ENCODE results near the gene CTSH.

CTSH gene

GRCh38 chr15:78977591-78978347 is 32.9 kb upstream of the CTSH start:
- no peak for DNase-seq

DNA sequence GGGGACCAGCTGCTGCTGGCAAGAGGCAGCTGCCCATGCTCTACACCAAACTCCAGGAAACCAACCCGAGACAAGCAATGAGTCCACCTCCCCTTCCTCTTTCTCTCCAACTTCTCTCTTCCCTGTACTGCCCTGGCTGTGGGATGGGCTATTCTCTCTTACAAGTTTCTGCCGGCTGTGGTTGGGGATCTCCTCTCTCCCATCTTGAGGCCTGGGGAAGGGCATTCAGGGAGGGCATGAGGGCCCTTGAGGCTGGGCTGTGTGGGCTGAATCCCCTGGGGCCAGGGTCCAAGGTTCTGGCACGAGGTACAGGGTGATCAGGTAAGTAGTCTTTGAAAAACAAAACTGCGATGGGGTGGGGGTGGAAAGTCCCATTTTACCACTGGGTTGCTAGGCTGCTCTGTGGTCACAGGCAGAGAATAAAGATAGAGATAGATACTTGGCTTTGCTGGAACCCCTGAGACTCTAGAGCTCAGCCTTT is 32.3 kb upstream of the CTSH start:
- DNase-seq: no peak

- no peak for DNase-seq
Observed at GRCh38 chr15:78976691-78977090, 31.8 kb upstream of the CTSH start.

DNA sequence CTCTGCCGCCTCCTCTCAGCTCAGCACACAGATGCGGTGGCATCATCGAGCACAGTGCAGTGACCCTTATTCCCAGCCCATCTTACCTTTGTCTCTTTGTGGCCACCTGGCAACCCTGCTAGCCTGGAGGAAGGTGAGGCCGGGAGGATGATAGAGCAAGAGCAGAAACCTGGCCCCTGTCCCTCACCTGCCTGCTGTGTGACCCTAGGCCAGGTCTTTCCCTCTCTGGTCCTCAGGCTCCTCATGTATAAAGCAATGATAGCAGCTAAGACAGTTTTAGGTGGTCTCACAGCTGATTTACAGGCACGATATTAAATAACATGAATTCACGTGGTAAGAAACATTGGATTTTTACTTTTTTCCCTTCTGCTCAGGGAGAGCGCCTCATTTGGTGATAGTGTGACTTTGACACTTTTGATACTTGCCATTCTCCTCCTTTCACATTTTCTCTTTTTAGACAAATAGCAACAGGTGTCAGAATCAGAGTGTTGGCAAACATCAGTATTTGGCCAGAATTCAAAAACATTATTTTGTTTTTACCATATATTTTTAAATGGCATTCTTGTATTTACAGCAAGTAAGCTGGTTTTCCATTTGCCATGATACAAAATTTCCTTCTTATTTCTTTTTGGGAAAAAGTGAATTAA is 29.5 kb upstream of the CTSH start:
- DNase-seq: no peak

DNA sequence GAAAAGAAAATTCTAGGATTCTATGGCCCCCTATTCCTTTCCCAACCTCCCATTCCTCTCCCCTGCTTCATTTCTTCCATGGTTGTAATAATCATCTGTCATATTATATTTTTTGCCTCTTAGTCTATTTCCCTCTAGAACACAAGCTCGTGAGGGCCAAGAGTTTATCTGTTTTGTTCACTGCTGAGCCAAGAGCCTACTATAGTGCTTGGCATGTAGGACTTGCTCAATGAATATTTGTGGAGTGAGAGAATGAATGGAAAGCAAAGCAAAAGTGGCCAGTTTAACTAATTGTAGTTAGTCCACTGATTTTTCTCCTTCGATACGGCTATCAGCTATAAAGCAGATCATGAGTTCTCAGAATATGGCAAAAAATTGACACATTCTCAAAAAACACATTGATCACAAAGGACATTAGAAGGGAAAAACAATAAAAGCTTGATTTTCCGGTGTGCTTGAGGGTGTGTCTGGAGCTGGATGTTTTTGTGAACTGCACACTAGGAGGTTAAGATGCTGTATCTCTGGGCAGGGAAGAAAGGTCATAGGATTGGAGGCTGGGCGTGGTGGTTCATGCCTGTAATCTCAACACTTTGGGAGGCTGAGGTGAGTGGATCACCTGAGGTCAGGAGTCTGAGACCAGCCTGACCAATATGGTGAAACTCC is 25.0 kb upstream of the CTSH start:
- no peak for DNase-seq

GRCh38 chr15:78968539-78969271 is 23.9 kb upstream of the CTSH start:
- no peak for DNase-seq

GRCh38 chr15:78968114-78968513 is 23.3 kb upstream of the CTSH start:
- DNase-seq: no peak

GRCh38 chr15:78960308-78960707 is 15.5 kb upstream of the CTSH start:
- DNase-seq: no peak

- DNase-seq: no peak
Observed at GRCh38 chr15:78959360-78959759, 14.5 kb upstream of the CTSH start.

DNA sequence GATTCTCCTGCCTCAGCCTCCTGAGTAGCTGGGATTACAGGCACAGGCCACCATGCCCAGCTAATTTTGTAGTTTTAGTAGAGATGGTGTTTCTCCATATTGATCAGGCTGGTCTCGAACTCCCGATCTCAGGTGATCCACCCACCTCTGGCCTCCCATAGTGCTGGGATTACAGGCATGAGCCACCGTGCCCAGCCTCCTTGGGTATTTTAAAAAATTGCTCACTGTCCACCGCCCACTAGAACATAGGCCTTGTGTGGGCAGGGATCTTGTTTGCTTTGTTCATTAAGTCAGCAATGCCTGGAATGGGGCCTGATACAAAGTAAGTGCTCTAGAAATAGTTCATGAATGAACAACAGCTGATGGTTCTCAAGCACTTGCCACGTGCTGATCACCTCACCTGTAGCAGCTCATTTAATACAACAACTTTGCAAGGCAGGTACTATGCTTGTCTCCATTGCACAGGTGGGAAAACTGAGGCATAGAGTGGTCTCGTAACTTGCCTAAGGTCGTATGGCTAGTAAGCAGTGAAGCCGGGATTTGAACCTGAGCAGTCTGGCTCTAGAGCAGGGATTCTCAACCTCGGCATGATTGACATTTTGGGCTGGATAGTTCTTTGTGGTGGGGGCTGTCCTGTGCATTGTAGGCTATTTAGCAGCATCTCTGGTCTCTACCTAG is 12.7 kb upstream of the CTSH start:
- no peak for DNase-seq

DNA sequence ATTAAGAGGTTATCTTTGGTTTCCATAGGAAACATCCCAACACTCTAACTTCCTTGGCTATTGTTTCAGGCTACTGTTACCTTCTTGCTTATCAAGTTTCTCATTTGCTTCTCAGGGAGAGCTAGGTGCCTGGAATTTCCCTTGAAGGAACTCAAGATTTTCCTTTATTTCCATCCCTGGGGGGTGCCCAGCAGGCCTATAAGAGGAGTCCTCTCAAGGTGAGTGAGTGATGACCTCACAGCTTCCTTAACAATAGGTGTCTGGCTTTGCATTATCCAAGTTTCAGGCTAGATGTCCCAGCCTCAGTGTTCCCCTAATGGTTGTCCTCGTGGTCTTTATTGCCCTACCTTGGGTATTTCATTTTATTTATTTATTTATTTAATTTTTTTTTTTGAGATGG is 12.1 kb upstream of the CTSH start:
- no peak for DNase-seq

DNA sequence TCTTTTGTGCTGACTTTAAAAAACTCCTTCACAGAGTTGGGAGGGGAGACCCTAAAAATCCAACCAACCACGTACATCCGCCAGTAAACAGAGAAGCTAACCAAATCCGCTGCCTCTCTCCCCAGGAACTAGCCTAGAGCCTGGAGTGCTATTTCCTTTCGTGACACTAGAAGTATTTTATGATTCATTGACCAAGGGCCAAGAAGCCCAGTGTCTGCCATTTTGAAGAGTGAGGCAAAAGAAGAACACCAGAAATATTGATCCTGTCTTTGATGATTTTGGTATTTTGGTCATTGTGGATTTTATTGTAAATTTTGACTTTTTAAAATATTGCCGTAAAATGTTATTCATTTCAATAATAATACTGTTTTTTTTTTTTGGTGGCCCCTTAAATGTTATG is 10.5 kb upstream of the CTSH start:
- DNase-seq: no peak

GRCh38 chr15:78951841-78952238 is 7.0 kb upstream of the CTSH start:
- DNase-seq: no peak

- DNase-seq: no peak
Observed at GRCh38 chr15:78950902-78951840, 6.3 kb upstream of the CTSH start.

DNA sequence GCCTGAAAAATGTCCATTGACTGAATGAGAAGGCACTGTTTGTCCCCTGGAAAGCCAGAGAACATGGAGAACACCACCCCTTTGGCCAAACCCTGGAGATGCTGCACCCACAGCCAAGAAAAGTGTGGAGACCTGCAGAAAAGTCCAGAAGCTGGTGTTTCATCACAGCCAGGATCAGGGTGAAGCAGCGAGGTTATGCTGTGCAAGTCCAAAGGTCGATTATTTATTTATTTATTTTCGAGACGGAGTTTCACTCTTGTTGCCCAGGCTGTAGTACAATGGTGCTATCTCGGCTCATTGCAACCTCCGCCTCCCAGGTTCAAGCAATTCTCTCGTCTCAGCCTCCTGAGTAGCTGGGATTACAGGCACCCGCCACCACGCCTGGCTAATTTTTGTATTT is 5.5 kb upstream of the CTSH start:
- no peak for DNase-seq

DNA sequence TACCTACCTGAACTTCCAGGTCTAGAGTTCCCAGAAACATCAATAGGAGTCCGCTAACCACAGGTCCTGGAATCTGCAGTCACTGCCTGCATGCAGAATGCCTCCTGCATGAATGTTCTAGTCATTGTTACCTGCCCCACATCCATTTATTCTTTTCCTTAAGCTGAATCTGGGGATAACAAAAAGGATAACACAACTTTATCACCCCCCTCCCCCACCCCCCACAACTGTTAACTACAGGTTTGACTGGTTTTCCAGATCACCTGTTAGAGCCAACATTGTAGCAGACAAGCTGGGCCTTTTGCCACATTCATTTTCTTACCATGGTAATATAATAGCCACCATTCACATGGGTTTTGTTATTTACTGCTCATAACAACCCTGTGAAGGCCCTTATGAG is 4.6 kb upstream of the CTSH start:
- no peak for DNase-seq

- DNase-seq: no peak
Observed at GRCh38 chr15:78947506-78947905, 2.7 kb upstream of the CTSH start.

GRCh38 chr15:78946493-78946892 is 1.6 kb upstream of the CTSH start:
- no peak for DNase-seq

DNA sequence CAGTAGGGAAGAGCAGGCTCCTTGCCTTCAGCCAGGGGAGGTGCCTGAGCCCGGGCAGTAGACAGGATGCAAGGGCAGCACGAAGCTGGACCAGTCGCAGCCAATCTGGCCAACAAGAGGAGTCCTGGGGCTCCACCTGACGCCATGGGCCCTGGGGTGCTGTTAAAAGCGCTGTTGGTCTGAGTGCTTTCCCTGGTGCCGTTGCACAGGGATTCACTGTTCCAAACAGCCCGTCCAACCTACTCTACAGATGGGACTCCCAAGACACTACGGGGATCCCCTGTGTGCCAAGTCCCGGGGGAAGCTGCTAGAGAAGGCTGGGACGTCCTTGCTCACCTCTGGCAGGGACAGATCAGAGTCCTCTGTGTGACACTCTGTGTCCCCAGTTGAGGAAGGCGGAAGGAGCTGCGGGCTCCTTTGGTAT is 632 bp downstream of the CTSH start:
- no peak for DNase-seq

DNA sequence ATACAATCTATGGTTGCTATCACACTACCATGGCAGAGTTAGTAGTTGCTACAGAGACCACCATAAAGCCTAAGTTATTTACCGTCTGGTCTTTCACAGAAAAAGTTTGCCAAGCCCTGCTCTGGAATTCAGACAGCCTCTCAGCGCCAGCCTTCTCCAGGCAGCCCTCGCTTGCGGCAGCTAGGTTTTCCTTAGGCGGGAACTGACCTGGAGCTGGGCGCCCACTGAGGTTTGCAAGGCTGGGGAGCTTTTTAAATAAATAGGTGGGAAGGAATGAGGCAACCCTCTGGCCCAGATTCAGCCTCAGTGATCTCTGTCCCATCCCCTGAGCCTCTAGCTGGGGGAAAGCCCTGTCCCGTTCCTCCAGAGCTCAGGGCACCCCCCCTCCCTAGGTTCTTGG is 1.2 kb downstream of the CTSH start:
- DNase-seq: no peak

- no peak for DNase-seq
Observed at GRCh38 chr15:78942741-78943140, 2.1 kb downstream of the CTSH start.

Measured in activated effector memory CD4-positive, alpha-beta T cell treated with anti-CD3 and anti-CD28 coated beads, Interleukin-2, amount 50 U/mL, for 16 hours (primary cell).